NK-92 treated with Interleukin-12 subunit alpha and Interleukin-12 subunit beta, amount 100 ng/mL, for 24 hours (cell line): Measurements from ENCODE around the gene SLC25A29.

Source experiments
- DNase-seq: peaks from one replicate; lab custom pipeline; 2025; lab: John Stamatoyannopoulos, UW

The SLC25A29 gene

DNA sequence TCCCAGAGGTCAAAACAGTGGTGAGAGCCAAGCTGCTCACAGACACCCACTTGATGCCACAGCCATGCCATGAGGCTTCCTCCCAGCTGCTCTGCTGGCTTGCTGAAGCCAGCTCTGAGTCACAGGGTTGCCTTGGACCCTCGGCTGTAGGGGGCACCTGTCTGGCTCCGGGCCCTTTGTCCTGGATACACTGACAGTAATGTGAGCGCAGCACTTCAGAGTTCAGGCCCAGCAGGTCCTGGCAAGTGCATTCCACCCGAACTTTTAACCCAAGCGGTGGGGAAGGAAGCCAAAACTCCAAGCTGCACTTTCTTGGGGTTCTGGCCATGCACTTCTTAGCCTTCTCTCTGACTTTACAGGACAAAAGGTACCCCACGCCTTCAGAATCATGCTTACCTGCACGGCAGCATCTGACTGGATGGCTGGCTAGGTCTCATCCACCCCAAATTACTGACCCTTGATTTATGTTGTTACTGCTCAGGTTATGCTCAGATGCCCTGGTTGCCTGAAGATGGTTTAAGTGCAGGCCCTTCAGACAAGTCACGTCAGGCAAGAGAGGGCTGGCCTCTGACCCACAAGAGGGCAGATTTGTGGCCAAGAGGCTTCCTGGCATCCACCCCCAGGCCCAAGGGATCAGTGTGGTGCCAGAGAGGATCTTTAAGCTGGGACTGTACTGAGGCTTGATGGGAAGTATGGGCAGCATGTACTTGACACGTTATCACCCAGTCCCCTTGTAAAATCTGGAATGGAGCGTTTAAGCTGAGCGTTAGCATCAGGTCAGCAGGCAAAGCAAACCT lies 24.8 kb downstream of the SLC25A29 start:
- DNase-seq: no peak

DNA sequence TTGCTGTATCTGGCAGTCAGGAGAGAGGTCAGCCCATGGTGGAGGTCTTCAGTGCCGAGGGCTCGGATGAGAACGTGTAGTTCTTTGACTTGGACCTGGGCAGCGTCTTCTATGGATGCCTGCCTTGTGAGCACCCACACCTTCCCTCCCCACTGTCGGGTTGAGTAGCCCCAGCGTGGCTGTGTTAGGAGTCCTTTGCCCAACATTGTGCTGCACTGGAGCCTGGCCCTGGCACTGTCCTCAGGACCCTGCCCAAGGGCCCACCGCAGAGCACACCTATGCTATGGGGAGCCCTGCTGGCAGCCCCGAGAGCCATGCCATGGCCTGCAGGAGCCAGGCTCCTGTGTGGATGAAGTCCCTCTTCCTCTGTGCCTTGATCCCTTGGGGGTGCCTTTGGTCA lies 26.7 kb downstream of the SLC25A29 start:
- no peak for DNase-seq

- no peak for DNase-seq
Measured at GRCh38 chr14:100279133-100279532, 27.1 kb downstream of the SLC25A29 start.

DNA sequence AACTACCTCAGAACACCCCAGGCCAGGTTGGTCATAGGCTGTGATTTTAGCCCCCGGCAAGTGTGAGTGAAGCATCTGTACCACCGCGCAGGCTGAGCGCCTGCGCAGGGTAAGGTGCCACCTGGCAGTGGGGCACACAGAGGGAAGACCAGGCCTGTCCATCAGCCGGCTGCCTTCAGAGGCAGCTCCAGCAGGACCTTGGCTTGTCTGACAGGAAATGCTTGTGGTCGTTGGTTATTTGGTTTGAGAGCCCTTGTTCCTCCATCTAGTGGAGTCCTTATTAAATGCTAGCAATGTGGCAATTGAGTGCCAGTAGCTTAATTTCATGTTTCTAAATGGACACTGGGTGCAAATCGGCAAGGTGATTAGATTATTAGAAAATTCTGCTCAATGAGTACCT lies 27.5 kb downstream of the SLC25A29 start:
- DNase-seq: no peak

GRCh38 chr14:100275214-100275613 lies 31.0 kb downstream of the SLC25A29 start:
- no peak for DNase-seq

- DNase-seq: no peak
Measured at GRCh38 chr14:100274250-100274649, 32.0 kb downstream of the SLC25A29 start.

DNA sequence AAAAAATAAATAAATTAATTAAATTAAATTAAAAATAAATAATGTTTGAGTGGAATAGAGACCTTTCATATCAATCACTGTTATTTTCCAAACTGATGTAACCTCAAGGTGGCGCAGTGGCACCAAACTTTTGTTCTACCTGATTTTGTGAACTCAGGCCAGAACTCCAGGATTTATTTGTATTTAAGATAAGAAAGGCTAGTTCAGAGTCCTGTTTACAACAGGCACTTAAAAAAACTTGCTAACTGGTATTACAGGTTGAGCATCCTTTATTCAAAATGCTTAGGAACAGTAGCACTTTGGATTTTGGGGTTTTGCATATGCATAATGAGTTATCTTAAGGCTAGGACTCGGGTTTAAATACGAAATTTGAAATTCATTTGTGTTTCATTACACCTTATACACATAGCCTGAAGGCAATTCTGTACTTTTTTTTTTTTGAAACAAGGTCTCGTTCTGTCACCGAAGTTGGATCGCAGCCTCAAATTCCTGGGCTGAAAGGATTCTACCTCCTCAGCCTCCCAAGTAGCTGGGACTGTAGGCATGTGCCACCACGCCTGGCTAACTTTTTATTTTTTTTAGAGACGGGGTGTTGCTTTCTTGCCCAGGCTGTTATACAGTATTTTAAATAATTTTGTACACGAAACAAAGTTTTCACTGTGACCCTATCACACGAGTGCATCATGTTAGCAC lies 34.9 kb downstream of the SLC25A29 start:
- DNase-seq: no peak

DNA sequence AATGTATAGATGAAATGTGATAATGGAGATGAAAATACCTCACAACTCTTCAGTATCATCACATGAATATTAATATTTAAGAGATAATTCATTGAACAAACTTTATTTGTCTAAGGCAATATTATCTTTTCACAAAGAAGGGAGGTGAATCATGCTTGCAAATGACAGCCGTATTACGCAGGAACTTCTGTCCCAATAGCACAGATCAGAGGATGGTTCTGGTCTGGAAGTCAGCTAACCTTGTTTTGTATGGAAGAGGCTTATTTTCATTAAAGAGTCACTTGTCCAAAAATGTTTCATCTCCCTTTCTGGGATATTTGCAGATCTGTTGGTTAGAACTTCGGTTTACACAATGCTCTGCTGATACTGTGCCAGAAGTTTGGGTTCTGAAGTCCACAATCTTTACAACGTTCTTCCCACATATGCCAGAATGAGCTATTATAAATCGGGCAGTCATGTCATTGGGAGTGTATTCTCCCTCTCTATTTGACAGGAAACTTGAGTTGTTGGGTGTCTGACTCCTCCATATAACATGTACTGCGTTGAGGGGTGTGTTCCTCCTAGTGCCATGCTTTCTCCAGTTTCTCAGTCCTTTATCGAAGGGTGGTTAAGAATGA lies 37.5 kb downstream of the SLC25A29 start:
- no peak for DNase-seq

DNA sequence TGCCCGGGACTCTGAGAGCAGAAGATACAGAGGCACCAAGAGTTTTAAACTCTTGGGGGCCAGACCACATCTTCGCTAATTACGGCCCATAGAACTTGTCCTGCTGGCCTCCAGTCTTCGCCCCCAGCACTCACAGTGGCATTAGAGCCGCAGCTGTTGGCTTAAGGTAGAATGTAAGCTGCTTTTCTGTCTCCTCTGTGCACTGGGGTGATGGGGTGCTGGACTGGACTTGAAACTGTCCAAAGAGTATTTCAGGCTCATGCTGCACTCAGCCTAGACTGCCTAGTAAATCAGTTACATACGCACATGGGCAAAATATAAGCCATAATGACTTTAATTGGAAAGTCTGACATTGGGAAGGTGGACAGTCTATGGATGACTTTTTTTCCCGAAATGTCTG lies 38.3 kb downstream of the SLC25A29 start:
- no peak for DNase-seq

DNA sequence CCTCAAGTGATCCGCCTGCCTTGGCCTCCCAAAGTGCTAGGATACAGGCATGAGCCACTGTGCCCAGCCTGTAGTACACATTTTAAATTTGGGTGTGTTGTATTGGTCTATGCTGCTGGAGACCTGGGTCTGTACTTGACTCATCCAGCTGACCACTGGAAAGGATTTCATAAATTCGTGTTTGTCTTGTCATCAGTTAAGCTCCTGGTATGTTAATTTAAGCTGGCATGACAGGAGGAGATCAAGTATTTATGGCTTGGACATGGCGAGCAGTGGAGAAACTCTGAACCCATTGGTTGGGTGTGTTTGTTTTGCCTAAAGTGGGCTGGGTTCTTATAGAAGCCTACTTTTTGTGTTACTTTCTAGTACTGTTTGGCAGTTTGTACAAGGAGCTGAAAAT lies 43.1 kb downstream of the SLC25A29 start:
- DNase-seq: no peak

- no peak for DNase-seq
Measured at GRCh38 chr14:100262545-100262944, 43.7 kb downstream of the SLC25A29 start.

DNA sequence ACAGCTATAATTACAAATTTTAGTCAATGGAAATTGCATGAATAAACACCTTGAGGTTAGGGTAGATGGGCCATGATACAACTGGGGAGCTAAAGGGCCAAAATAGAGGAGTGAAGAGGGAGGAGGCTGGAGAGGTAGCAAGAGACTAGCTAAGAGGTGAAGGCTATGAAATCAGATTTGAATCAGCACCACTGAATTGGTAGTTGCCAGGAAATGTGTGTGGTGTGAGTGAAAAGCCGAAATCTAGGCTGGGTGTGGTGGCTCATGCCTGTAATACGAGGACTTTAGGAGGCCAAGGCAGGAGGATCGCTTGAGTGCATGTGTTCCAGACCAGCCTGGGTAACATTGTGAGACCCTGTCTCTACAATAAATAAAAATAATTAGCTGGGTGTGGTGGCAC lies 44.6 kb downstream of the SLC25A29 start:
- DNase-seq: no peak

GRCh38 chr14:100256339-100256895 lies 49.8 kb downstream of the SLC25A29 start:
- DNase-seq: no peak

DNA sequence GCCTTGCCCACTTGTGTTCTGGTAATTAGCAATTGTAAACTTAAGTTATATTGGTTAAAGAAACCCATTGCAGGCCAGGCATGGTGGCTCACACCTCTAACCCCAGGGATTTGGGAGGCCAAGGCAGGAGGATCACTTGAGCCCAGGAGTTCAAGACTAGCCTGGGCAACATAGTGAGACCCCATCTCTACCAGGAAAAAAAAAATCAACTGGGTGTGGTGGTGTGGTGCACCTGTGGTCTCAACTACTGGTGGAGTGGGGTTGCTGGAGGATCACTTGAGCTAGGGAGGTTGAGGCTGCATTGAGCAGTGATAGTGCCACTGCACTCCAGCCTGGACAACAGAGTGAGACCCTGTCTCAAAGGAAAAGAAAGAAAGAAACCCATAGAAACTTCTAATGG lies 53.6 kb downstream of the SLC25A29 start:
- DNase-seq: no peak

DNA sequence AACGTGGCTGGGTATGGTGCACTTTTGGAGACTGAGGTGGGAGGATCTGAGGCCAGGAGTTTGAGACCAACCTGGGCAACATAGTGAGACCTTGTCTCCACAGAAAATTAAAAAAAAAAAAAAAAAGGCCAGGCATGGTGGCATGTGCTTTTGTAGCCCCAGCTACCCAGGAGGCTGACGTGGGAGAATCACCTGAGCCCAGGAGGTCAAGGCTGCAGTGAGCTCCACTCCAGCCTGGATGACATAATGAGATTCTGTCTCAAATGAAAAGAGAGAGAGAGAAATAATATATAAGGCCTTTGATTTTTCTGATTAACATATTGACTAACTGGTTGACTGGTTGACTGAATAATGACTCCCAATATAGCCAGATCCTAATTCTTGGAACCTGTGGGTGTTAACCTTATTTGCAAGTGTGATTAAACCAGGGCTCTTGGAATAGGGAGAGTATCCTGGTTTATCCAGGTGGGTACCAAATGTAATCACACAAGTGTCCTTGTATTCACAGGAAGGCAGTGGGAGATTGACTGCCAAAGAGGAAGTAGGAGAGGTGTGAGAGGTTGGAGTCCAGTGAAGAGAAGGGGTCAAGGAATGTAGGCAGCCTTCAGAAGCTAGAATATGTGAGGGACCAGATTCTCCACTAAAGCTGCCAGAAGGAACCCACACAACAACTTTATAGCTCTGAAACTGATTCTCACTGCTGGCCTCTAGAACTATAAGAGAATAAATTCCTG lies 55.3 kb downstream of the SLC25A29 start:
- DNase-seq: no peak

DNA sequence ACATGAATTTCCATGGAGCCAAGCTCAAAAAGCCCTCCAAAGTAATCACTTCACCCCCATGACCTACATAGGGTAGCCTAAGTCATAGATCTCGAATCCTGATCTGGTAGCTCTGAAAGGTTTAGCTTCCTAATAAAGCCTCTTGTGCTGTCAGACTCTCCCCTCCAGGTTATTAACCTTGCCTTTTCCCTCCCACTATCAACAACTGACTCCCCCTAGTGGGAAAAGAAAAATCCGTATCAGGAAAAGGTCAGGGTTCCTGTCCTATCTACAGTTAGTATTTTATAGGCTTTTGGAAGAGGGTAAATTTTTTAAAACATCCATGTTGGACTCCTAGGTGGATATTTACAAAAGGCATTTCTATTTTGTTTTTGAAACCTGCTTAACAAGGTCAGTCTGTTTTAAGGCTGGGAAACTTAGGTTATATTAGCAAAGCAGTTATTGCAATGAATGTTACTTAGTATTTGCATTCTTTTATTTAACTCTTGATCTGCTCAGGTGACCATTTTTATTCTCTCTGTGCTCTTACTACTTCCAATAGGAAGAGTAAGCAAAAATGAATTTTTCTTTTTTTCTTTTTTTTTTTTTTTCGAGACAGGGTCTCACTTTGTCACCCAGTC lies 59.3 kb downstream of the SLC25A29 start:
- DNase-seq: no peak

DNA sequence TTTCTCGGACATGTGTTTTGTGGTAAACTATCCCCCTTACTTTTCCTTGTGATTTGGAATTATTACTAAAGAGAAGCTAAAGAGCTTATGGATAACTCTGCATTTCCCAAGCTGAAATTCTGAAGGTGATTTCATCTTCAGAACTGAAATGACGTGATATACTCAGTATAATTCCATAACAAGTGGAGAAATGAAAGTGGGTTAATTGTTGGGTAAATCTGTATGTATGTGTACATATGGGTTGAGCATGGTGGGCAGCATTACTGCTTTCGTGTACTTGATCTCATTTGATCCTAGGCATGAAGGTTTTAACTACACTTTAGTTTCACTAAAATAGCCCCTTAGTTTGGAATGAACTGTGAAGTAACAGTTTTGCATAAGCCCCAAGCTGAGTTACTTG lies 63.2 kb downstream of the SLC25A29 start:
- DNase-seq: no peak

DNA sequence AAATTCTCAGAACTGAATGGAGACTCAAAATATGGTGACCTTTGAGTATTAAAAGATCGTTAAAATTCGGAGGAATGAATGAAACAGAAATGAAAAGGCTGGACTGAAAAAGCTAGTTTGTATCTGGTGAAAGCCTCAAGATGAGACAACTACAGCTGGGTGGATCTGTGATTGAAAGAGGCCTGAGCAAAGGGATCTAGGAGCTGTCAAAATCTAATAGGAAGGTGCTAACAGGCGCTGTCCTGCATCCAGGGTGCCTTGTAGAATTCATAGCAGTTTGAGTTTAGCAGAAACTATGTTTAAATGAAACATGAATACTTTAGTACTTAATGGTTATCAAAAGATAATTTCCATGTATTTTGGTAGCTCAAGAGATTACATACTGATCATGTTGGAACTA lies 65.0 kb downstream of the SLC25A29 start:
- no peak for DNase-seq
